H1 (cell line): Measurements from ENCODE around the gene KANSL1L. TPM values are rescaled to one million over a fixed set of nuclear protein-coding genes. Genes with fewer than 3 reads are reported as not detected.

Source experiments
- CTCF ChIA-PET: fragments of 300-600 bp; sonication (Branson Sonifier 250); formaldehyde crosslinking; loops from one replicate; lab custom pipeline; 2021; ENCODE audit not compliant: partially characterized antibody; lab: Charles Lee
- POLR2A ChIA-PET: fragments of 300-600 bp; sonication (Branson Sonifier 250); formaldehyde crosslinking; loops from one replicate; lab custom pipeline; 2021; ENCODE audit warnings: inconsistent platforms; ENCODE audit not compliant: partially characterized antibody; lab: Charles Lee
- DNase-seq, 2 experiments: peaks; one replicate each; pipeline versions ENCODE4 v3.0.0 to v3.0.0-alpha.2; 2010 to 2022; ENCODE audit warnings: low spot score in 2 of 2, low read depth in 1 of 2, mixed read lengths in 1 of 2
- FAIRE-seq: peaks from 2 replicates; lab custom pipeline; 2011; peaks lifted over from hg19 to GRCh38; lab: Jason Lieb, UNC
- H2AFZ ChIP-seq: 2 replicates; pipeline ENCODE4 v1.8.1; 2012; ENCODE audit warnings: low read length, inconsistent platforms
- H2AK5ac ChIP-seq: 2 replicates; pipeline ENCODE4 v1.6.1; 2013; ENCODE audit warnings: low read depth, low read length
- H2BK120ac ChIP-seq: replicated peaks from 2 replicates; pipeline ENCODE3; 2013; ENCODE audit warnings: low read depth, low read length, inconsistent platforms
- H2BK12ac ChIP-seq: 2 replicates; pipeline ENCODE4 v1.6.1; 2013; ENCODE audit warnings: low read depth, low read length
- H2BK15ac ChIP-seq: 2 replicates; pipeline ENCODE4 v1.6.1; 2013; ENCODE audit warnings: low read length
- H2BK20ac ChIP-seq: 2 replicates; pipeline ENCODE4 v1.6.1; 2013; ENCODE audit warnings: low read length
- H2BK5ac ChIP-seq: 2 replicates; pipeline ENCODE4 v1.6.1; 2013; ENCODE audit warnings: low read depth, low read length
- H3K14ac ChIP-seq: 2 replicates; pipeline ENCODE4 v1.6.1; 2013; ENCODE audit warnings: inconsistent platforms; ENCODE audit not compliant: insufficient read length
- H3K18ac ChIP-seq: 2 replicates; pipeline ENCODE4 v1.6.1; 2013; ENCODE audit warnings: low read length; ENCODE audit errors: extremely low read depth
- H3K23ac ChIP-seq: 2 replicates; pipeline ENCODE4 v1.6.1; 2013; ENCODE audit warnings: inconsistent platforms; ENCODE audit not compliant: insufficient read length
- H3K23me2 ChIP-seq: 2 replicates; pipeline ENCODE4 v1.6.1; 2013; ENCODE audit warnings: low read depth, low read length
- H3K27ac ChIP-seq: 2 replicates; pipeline ENCODE4 v1.6.1; 2011; ENCODE audit warnings: low read depth, low read length, inconsistent platforms
- H3K27me3 ChIP-seq, 4 experiments: replicated peaks in 1 of 4; 1 replicate in 1 of 4; 2 replicates in 3 of 4; pipeline versions ENCODE4 v1.6.1 to v1.8.1; 2011 to 2013; ENCODE audit warnings: low read length in 3 of 4, mild to moderate bottlenecking in 3 of 4, inconsistent platforms in 2 of 4, mixed read lengths in 2 of 4, moderate library complexity in 1 of 4; ENCODE audit not compliant: control insufficient read depth in 3 of 4, insufficient read depth in 3 of 4; ENCODE audit errors: extremely low read depth in 1 of 4
- H3K36me3 ChIP-seq, 4 experiments: 2 replicates each; pipeline versions ENCODE4 v1.6.1 to v1.8.1; 2011 to 2013; ENCODE audit warnings: mild to moderate bottlenecking in 4 of 4, low read length in 3 of 4, moderate library complexity in 2 of 4, control low read depth in 1 of 4, inconsistent platforms in 1 of 4; ENCODE audit not compliant: insufficient read depth in 4 of 4, control insufficient read depth in 2 of 4
- H3K4ac ChIP-seq: replicated peaks from 2 replicates; pipeline ENCODE3; 2013; ENCODE audit warnings: low read length, low read depth, mixed read lengths, inconsistent platforms; ENCODE audit not compliant: insufficient read length
- H3K4me1 ChIP-seq, 4 experiments: replicated peaks in 1 of 4; 1 replicate in 1 of 4; 2 replicates in 3 of 4; pipeline versions ENCODE4 v1.6.1 to v1.8.1; 2011 to 2013; ENCODE audit warnings: low read length in 3 of 4, inconsistent platforms in 2 of 4, mixed read lengths in 1 of 4; ENCODE audit not compliant: insufficient read depth in 4 of 4, control insufficient read depth in 3 of 4
- H3K4me2 ChIP-seq, 2 experiments: 2 replicates each; pipeline versions ENCODE4 v1.6.1 to v1.8.1; 2011 to 2013; ENCODE audit warnings: low read depth in 2 of 2, low read length in 2 of 2, control low read depth in 1 of 2, inconsistent platforms in 1 of 2, mild to moderate bottlenecking in 1 of 2; ENCODE audit not compliant: insufficient read depth in 1 of 2
- H3K4me3 ChIP-seq, 4 experiments: fragments of 200-600, 300-600 bp in 1 of 4; sonication (generic), shearing (Covaris generic), sonication (Bioruptor Twin) in 1 of 4; 2 replicates each; pipeline versions ENCODE4 v1.5.1 to v1.8.1; 2011 to 2016; ENCODE audit warnings: low read length in 4 of 4, low read depth in 3 of 4, control low read depth in 2 of 4, inconsistent platforms in 2 of 4, mild to moderate bottlenecking in 2 of 4, mixed read lengths in 1 of 4, moderate library complexity in 1 of 4; ENCODE audit not compliant: insufficient read depth in 2 of 4; ENCODE audit errors: extremely low read depth in 1 of 4
- H3K56ac ChIP-seq: replicated peaks from 2 replicates; pipeline ENCODE3; 2013; ENCODE audit warnings: low read depth, mild to moderate bottlenecking, mixed read lengths, low read length, inconsistent platforms; ENCODE audit not compliant: insufficient read length
- H3K79me1 ChIP-seq: 2 replicates; pipeline ENCODE4 v1.6.1; 2013; ENCODE audit warnings: low read depth, low read length, control low read depth
- H3K79me2 ChIP-seq, 2 experiments: 2 replicates each; pipeline versions ENCODE4 v1.6.1 to v1.8.1; 2012 to 2013; ENCODE audit warnings: low read length in 2 of 2, mild to moderate bottlenecking in 2 of 2, inconsistent platforms in 1 of 2; ENCODE audit not compliant: insufficient read depth in 2 of 2, control insufficient read depth in 1 of 2
- H3K9ac ChIP-seq, 4 experiments: replicated peaks in 1 of 4; 1 replicate in 1 of 4; 2 replicates in 3 of 4; pipeline versions ENCODE4 v1.6.1 to v1.8.1; 2011 to 2013; ENCODE audit warnings: low read depth in 3 of 4, low read length in 3 of 4, control low read depth in 2 of 4, mild to moderate bottlenecking in 2 of 4, moderate library complexity in 2 of 4, inconsistent platforms in 1 of 4; ENCODE audit errors: extremely low read depth in 1 of 4
- H3K9me3 ChIP-seq, 2 experiments: 2 replicates each; pipeline versions ENCODE4 v1.6.1 to v1.8.1; 2012 to 2013; ENCODE audit warnings: mild to moderate bottlenecking in 2 of 2, moderate library complexity in 2 of 2, control low read depth in 1 of 2, inconsistent platforms in 1 of 2, low read depth in 1 of 2, low read length in 1 of 2, mixed read lengths in 1 of 2; ENCODE audit not compliant: insufficient read depth in 2 of 2
- H4K20me1 ChIP-seq, 2 experiments: replicated peaks in 1 of 2; 2 replicates each; pipeline versions ENCODE3 to v1.8.1; 2011 to 2013; ENCODE audit warnings: inconsistent platforms in 2 of 2, low read length in 2 of 2, mild to moderate bottlenecking in 1 of 2; ENCODE audit not compliant: insufficient read depth in 2 of 2, control insufficient read depth in 1 of 2
- H4K5ac ChIP-seq: 2 replicates; pipeline ENCODE4 v1.6.1; 2013; ENCODE audit warnings: low read length, low read depth, mixed read lengths, inconsistent platforms; ENCODE audit not compliant: insufficient read length
- H4K8ac ChIP-seq: 2 replicates; pipeline ENCODE4 v1.8.0; 2013; ENCODE audit warnings: mild to moderate bottlenecking, moderate library complexity, low read length, inconsistent platforms; ENCODE audit not compliant: insufficient read depth; ENCODE audit errors: extremely low read depth
- H4K91ac ChIP-seq: replicated peaks from 2 replicates; pipeline ENCODE3; 2013; ENCODE audit warnings: low read length, mixed read lengths, inconsistent platforms; ENCODE audit not compliant: insufficient read length
- CTCF ChIP-seq, 3 experiments: IDR thresholded peaks; 1 replicate in 2 of 3; 2 replicates in 1 of 3; pipeline versions ENCODE4 v1.5.1 to v1.6.1; 2011; ENCODE audit warnings: low read length in 3 of 3, mild to moderate bottlenecking in 3 of 3, inconsistent platforms in 2 of 3, low read depth in 1 of 3, moderate library complexity in 1 of 3; ENCODE audit not compliant: insufficient read depth in 1 of 3; ENCODE audit errors: control extremely low read depth in 1 of 3
- POLR2A ChIP-seq, 2 experiments: IDR thresholded peaks; 1 replicate in 1 of 2; 2 replicates in 1 of 2; pipeline ENCODE4 v1.6.1; 2011; ENCODE audit warnings: low read depth in 2 of 2, low read length in 2 of 2, mild to moderate bottlenecking in 2 of 2; ENCODE audit errors: control extremely low read depth in 1 of 2
- RAD21 ChIP-seq, 2 experiments: IDR thresholded peaks in 1 of 2; conservative IDR thresholded peaks in 1 of 2; 2 replicates each; pipeline ENCODE4 v1.6.1; 2011; ENCODE audit warnings: low read depth in 2 of 2, low read length in 2 of 2, improper control_type of control experiment in 1 of 2, inconsistent platforms in 1 of 2, mild to moderate bottlenecking in 1 of 2, moderate library complexity in 1 of 2
- ZNF274 ChIP-seq: IDR thresholded peaks from 2 replicates; pipeline ENCODE4 v1.7.0; 2012; ENCODE audit warnings: low read length, borderline replicate concordance; ENCODE audit errors: extremely low read depth
- WGBS, 2 experiments: shearing (Covaris generic) in 1 of 2; methylation state at CpG; one replicate each; pipeline versions ENCODE4 v1.1.6 to v1.1.7; 2013 to 2015; ENCODE audit warnings: low lambda C conversion rate in 2 of 2, mixed read lengths in 2 of 2, inconsistent platforms in 1 of 2, low coverage in 1 of 2, missing lambda C conversion rate in 1 of 2; ENCODE audit not compliant: insufficient replicate concordance in 2 of 2, insufficient coverage in 1 of 2, insufficient read length in 1 of 2; ENCODE audit errors: extremely low coverage in 1 of 2, missing lambda C conversion rate in 1 of 2; 5-methylcytosine and 5-hydroxymethylcytosine counted together
- polyA plus RNA-seq, 7 experiments: library from polyadenylated mRNA; depleted of rRNA in 3 of 7; stranded (reverse) in 5 of 7; unstranded in 2 of 7; fragments of >200 nt in 5 of 7; fragments of 200-250 nt in 2 of 7; gene quantifications; 1 replicate in 5 of 7; 2 replicates in 1 of 7; 4 replicates in 1 of 7; pipeline versions ENCODE4 v1.2.1 to v1.2.3, GENCODE V29; 2011 to 2013; ENCODE audit warnings: missing spikeins in 2 of 7, mixed read lengths in 2 of 7
- total RNA-seq: library from RNA; stranded (reverse); fragmentation: NEBNext Ultra II Directional; extraction: Animal tissue kit (Norgen Biotek cat#: 25700); gene quantifications from 2 replicates; pipeline ENCODE4 v1.2.1, GENCODE V29; 2021

Gene KANSL1L
- total and polyA plus RNA-seq, 2 of the 8 experiments (the other 6 are each of a cell fraction or from before 2014, with no cell fraction given): 5.4 to 17.2 TPM

GRCh38 chr2:210195101-210195852 is 24.1 kb upstream of the KANSL1L start:
- CTCF ChIA-PET: interaction anchor here (0.7 to 3.8 kb wide), 20 partner anchors 9 to 1788 kb away, joined by 3 to 16 read pairs (median 4); no protein-coding TSS in a partner anchor

More at GRCh38 chr2:210195101-210195852, 24.1 kb upstream of the KANSL1L start:
- no peak overlapping the region for H3K27ac ChIP-seq
- FAIRE-seq (peak; percentile 87), DNase-seq (no peak)
- H3K23ac ChIP-seq: no peak overlapping the region
- peak in 2 of 3 experiments; percentile 46 to 48; a peak in 2 of 4 replicates for TF ChIP-seq CTCF (IDR thresholded peaks at IDR 0.05; ENCODE audit: control extremely low read depth in 1 of 3, insufficient read depth in 1 of 3, low read depth in 1 of 3, low read length in 3 of 3)
- TF ChIP-seq RAD21 (IDR thresholded peaks at IDR 0.05 in 1 of 2, conservative IDR thresholded peaks at IDR 0.05 in 1 of 2; ENCODE audit: low read depth in 2 of 2, low read length in 2 of 2): peak; percentile 83 to 88
- no peak for TF ChIP-seq POLR2A (IDR thresholded peaks at IDR 0.05; ENCODE audit: control extremely low read depth in 1 of 2, low read depth in 2 of 2, low read length in 2 of 2)
- no peak for TF ChIP-seq ZNF274
- H3K4ac ChIP-seq: no peak overlapping the region
- H2AK5ac ChIP-seq: no peak overlapping the region
- POLR2A ChIA-PET: no interaction called here
- H2BK12ac ChIP-seq: no peak overlapping the region
- H3K79me2 ChIP-seq: no peaks in the 10 kb centered on the region
- no peak overlapping the region for H2AFZ ChIP-seq
- H4K91ac ChIP-seq: no peak overlapping the region
- no peak overlapping the region for H2BK20ac ChIP-seq
- H3K9me3 ChIP-seq: no peaks in the 10 kb centered on the region
- no peak overlapping the region for H3K18ac ChIP-seq
- no peak overlapping the region; the same call in 1 of the 2 replicates for H2BK15ac ChIP-seq
- no peaks in the 10 kb centered on the region for H3K79me1 ChIP-seq
- H3K36me3 ChIP-seq: no peaks in the 10 kb centered on the region
- H3K56ac ChIP-seq: no peak overlapping the region
- no peak overlapping the region for H3K9ac ChIP-seq
- no peak overlapping the region for H3K4me2 ChIP-seq
- H2BK120ac ChIP-seq: no peak overlapping the region
- H3K27me3 ChIP-seq: peaks cover 0 to 1% (median 0%) of the 10 kb centered on the region in 4 experiments; a peak in 1 of 7 replicates
- no peak overlapping the region for H3K4me3 ChIP-seq
- H2BK5ac ChIP-seq: no peak overlapping the region
- 72% methylated on average over 8 of the region's 8 CpGs; no CpG with 5 or more reads in 1 of the 2 experiments for WGBS, 2 experiments
- H3K14ac ChIP-seq: no peak overlapping the region
- H4K8ac ChIP-seq: no peak overlapping the region
- H4K5ac ChIP-seq: no peak overlapping the region
- no peaks in the 10 kb centered on the region for H3K23me2 ChIP-seq
- no peaks in the 10 kb centered on the region for H3K4me1 ChIP-seq
- H4K20me1 ChIP-seq: no peaks in the 10 kb centered on the region
